AG10803 (cell line): ENCODE measurements around the gene IFITM5.
A peak's percentile ranks its signal among the peaks of the same experiment; 100 is the strongest.
"Not testable (repeated sequence)": the region's sequence is repeated elsewhere in the genome, so short reads cannot be mapped to it uniquely, and the experiment has no call there.

ENCODE experiments used
- DNase-seq: peaks from one replicate; pipeline ENCODE4 v3.0.0; 2010; ENCODE audit warnings: low read depth
- H3K4me3 ChIP-seq: 2 replicates; pipeline ENCODE4 v1.5.1; 2011; ENCODE audit warnings: mild to moderate bottlenecking, low read length, control low read depth
- TF ChIP-seq, protein P1 (sequence below): conservative IDR thresholded peaks from 2 replicates; pipeline ENCODE4 v1.5.1; 2011; ENCODE audit warnings: mild to moderate bottlenecking, low read length, control low read depth, inconsistent platforms

IFITM5 gene

DNA sequence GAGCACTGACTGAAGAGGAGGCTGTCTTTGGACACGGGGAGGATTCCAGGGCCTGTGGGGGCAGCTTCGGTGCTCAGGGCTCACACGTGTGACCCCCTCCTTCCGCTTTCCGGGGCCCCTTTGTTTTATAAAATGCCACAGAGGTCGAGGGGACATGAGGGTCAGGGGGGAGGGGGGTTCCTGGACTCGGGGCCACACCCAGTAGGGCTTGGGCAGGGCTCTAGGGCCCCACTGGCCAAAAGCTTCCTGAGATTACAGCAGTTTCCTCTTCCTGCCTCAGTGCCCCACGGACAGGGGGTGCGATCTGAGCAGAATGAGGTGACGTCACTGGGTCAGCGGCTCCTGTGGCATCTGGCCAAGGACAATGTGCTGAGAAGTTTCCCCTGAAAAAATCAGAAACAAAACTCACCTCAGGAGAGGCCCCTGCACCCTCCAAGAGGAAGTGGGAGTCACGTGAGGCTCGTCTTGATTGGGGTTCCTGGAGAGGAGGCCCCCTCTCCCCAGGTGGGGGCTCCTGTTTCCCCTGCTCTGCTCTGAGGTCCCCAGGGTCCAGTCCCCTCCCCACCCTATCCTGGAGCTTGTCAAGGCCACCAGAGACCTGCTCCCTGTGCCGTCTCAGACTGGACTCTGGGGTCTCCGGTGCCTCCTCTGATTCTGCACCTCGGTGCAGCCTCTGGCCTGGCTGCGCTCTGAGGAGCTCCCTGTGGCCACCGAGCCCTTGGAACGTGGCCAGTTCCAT, 27.7 kb upstream of the IFITM5 start:
- TF ChIP-seq, protein P1, sequence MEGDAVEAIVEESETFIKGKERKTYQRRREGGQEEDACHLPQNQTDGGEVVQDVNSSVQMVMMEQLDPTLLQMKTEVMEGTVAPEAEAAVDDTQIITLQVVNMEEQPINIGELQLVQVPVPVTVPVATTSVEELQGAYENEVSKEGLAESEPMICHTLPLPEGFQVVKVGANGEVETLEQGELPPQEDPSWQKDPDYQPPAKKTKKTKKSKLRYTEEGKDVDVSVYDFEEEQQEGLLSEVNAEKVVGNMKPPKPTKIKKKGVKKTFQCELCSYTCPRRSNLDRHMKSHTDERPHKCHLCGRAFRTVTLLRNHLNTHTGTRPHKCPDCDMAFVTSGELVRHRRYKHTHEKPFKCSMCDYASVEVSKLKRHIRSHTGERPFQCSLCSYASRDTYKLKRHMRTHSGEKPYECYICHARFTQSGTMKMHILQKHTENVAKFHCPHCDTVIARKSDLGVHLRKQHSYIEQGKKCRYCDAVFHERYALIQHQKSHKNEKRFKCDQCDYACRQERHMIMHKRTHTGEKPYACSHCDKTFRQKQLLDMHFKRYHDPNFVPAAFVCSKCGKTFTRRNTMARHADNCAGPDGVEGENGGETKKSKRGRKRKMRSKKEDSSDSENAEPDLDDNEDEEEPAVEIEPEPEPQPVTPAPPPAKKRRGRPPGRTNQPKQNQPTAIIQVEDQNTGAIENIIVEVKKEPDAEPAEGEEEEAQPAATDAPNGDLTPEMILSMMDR, result no peak
- H3K4me3 ChIP-seq, result no peak overlapping the region
- DNase-seq, result no peak

DNA sequence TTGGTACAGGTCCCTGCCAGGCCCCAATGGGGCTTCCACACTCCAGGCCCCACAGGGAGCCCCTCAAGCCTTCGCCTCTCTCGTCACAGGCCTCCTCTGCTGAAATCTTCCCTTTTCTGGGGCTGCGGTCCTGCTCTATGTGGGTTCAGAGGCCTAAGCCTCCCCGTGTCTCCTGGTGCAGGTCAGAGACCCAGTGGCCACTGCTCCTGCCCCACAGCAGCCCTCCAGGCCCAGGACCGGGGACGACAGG, 27.2 kb upstream of the IFITM5 start:
- no peak overlapping the region for H3K4me3 ChIP-seq
- TF ChIP-seq, protein P1, result no peak
- no peak for DNase-seq

DNA sequence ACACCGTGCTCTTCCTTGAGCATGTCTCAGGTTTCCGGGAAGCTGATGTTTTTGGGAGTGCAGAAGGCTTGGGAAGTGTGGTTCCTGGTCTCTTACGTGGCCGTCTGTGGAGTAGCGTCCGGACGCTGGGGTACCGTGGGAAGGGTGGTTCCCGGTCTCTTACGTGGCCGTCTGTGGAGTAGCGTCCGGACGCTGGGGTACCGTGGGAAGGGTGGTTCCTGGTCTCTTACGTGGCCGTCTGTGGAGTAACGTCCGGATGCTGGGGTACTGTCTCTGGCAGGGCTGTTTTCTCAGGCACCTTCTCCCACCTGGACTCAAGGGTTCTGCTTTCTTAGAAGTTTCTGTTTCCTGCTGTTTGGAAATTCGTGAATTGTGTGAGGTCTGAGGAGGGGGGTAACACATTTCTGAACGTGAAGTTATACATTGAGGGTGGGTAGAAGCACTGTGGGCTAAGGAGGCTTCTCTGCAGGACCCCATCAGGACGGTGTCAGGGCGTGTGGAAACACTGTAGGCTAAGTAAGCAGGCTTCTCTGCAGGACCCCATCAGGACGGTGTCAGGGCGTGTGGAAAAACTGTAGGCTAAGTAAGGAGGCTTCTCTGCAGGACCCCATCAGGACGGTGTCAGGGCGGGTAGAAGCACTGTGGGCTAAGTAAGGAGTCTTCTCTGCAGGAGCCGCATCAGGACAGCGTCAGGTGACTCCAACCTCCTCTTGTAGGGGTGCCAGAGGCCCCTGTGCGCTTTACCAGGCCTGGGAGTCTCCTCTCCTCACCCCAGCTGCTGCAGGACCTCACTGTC, 26.7 kb upstream of the IFITM5 start:
- no peak overlapping the region for H3K4me3 ChIP-seq

DNA sequence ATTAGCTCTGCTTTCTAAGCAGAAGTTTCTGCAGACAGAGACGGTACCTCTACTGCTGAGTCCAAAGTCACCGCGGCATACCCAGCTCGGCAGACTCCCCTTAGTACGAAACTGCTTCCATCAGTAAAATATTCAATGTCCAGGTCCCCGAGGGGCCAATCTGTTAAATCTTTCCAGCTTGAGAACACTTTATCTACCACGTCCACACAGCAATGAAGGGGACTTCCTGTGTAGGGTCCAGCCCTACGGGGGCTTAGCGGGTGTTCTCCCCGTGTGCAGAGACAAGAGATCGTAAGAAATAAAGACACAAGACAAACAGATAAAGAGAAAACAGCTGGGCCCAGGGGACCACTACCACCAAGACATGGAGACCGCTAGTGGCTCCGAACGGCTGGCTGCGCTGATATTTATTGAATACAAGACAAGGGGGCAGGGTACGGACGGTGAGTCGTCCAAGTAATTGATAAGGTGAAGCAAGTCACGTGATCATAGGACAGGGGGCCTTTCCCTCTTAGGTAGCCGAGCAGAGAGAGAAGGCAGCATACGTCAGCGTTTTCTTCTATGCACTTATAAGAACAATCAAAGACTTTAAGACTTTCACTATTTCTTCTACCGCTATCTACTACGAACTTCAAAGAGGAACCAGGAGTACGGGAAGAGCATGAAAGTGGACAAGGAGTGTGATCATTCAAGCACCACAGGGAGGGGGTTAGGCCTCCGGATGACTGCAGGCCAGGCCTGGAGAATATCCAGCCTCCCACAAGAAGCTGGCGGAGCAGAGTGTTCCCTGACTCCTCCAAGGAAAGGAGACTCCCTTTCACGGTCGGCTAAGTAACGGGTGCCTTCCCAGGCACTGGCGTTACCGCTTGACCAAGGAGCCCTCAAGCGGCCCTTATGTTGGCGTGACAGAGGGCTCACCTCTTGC, 25.5 kb upstream of the IFITM5 start:
- DNase-seq, H3K4me3 ChIP-seq: not testable (repeated sequence)

More for the DNA sequence above, 26.7 kb upstream of the IFITM5 start:
- no peak for DNase-seq
- TF ChIP-seq, protein P1, result no peak

DNA sequence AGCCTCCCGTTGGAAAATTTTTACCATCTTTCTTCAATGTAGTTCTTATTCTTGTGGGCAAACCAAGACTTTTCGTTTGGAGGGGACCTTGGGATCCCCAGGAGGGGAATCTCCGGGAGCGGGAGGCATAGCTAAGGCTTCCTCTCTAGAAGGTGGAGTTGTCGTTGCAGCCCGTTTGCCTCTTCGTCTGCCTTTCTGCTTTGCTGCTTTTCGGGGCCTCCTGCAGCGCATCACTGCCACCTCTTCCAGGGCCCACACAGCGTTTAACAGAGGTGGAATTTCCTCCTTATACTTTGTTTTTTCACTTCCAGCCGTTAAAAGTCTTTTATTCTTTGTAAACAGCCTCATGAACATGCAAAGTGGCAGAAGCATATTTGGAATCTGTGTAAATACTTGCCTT, 24.8 kb upstream of the IFITM5 start:
- no peak overlapping the region for H3K4me3 ChIP-seq
- no peak for DNase-seq

DNA sequence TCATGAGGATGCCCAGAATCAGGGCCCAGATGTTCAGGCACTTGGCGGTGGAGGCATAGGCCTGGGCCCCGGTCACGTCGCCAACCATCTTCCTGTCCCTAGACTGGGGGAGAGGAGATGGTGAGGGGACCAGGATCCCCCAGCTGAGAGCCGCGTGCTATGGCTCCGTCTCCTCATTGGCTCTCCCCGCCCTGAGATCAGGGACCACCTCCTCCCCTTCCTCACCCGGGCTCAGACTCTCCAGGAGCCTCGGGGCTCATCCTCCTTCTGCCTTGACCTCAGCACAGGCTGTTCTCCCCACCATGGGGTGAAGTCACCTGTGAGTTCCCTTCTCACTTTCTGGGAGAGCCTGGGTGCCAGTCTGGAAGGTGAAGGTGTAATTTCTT, 20.6 kb upstream of the IFITM5 start:
- not testable (repeated sequence) for DNase-seq
- peak overlapping the region; percentile 87 for H3K4me3 ChIP-seq

More for the DNA sequence above, 24.8 kb upstream of the IFITM5 start:
- TF ChIP-seq, protein P1, result no peak

DNA sequence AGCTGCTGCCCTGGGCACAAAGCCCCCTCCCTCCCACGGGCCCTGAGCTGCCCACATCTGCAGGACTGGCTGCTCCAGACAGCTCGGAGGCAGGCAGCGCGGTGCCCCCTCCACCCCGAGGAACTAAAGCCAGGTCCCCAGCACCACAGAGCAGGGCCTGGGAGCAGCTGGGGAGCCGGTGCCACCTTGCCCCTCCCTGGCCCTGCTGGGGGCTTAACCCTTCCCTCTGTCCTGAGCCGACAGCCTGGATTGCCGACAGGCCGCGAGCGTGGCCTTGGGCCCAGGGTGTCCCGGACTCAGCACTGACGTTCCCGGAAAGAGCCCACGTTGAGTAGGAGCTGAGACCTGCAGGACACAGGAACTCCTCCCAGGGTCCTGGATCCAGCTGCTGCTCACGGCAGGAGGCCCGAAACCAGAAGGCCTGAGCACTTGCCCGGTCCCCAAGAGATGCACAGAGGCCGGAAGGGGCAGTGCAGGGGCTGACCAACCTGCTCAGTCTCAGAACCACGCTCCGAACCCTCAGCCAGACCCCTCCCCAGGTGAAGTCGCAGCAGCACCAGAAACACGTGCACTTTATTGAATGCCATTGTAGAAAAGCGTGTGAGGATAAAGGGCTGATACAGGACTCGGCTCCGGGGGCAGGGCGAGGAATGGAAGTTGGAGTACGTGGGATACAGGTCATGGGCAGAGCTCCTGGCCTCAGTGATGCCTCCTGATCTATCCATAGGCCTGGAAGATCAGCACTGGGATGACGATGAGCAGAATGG, 20.0 kb upstream of the IFITM5 start:
- not testable (repeated sequence) for DNase-seq
- TF ChIP-seq, protein P1, result 0 out of 2 replicates have a peak, but pooled peaks have one; percentile 6
- peak overlapping the region; percentile 87 for H3K4me3 ChIP-seq

DNA sequence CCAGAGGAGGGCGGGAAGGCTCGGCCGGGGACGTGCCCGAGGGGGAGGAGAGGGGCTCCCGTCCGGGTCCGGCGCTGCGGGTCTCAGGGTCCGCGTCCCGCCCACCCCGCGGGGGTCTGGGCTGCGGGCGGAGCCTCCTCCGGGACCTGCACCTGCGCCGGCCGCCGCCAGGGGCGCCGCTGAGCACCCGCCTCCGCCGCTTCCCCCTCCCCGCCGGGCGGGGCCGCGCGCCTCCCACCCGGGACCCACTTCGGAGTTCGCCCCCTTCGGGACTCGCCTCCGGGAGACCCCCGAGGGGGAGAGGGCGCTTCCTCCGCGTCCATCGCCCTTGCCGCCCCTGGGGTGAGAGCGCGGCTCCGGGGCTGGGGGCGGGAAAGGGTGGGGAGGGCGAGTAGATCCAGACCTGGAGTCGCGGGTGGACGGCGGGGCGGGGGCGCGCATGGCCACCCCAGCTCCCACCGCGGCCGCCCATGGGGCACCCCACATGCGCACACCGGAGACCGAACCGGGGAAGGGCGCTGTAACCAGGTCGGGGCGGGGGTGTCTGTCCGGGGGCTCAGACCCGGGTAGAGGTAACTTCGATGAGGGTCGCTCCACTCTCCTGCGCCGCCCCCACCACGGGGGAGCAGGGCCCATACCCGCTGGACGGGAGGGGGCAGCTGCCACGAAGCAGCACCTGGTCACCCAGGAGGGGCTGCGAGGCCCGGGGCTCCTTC, 19.2 kb upstream of the IFITM5 start:
- H3K4me3 ChIP-seq, result peak overlapping the region; percentile 57

DNA sequence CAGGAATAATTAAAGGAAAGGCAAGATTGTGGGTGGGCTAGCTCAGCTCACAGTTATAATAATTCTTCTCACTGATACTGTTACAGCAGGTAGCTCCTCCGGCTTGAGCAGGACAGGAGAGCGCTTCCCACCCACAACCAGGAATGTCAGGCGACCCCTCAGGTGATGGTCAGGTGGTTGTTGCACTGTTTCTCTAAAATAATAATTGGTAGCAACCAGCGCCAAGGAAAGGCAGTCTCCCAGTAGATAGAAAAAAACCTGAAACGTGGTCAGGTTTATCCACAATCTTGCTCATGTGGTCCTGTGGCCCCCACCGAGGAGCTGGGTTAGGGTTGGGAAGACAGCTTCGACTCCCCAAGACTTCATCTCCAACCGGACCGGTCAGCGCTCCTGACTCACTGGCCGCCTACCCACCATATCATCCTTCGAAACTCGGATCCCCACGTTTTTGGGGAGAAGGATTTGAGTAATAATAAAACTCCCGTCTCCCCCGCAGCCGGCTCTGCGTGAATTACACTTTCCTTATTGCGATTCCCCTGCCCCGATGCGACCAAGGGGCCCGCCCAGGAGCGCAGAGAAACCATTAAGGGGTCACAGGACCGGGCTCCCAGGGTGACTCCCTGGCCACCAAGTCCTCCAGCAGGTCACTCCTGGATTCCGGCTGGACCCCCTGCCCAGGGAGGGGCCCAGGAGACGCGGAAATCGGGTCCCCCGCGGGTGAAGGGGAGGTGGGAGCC, 18.5 kb upstream of the IFITM5 start:
- H3K4me3 ChIP-seq, result peak overlapping the region; percentile 37
- DNase-seq, result not testable (repeated sequence)

More for the DNA sequence above, 19.2 kb upstream of the IFITM5 start:
- not testable (repeated sequence) for DNase-seq
